Measurements from ENCODE around the gene UNC13D. TPM values are rescaled to one million over a fixed set of nuclear protein-coding genes. Genes with fewer than 3 reads are reported as not detected.

UNC13D gene
- total and polyA plus RNA-seq, 2 experiments from 2014 or later = 0.06 to 0.65 TPM

GRCh38 chr17:75821552-75821951 lies 22.7 kb downstream of the UNC13D start:
- in situ Hi-C loops (cut with MboI) = no loop called here
- H3K36me3 ChIP-seq (ENCODE audit: low read depth) = no peaks in the 10 kb centered on the region; the same call in 1 of the 2 replicates
- H3F3A ChIP-seq (ENCODE audit: insufficient read depth) = no peaks in the 10 kb centered on the region
- no peak overlapping the region for H3K9ac ChIP-seq
- no peaks in the 10 kb centered on the region for H3K9me2 ChIP-seq (ENCODE audit: insufficient read depth)
- H3K4me2 ChIP-seq (ENCODE audit: unreplicated experiment) = no peak overlapping the region
- H2AFZ ChIP-seq = no peak overlapping the region
- no peak overlapping the region for H3K27ac ChIP-seq
- 93 to 96% methylated on average over 7 of the region's 7 CpGs for WGBS, 2 experiments (ENCODE audit: low coverage in 1 of 2, low lambda C conversion rate in 2 of 2, missing lambda C conversion rate in 2 of 2)
- H4K20me1 ChIP-seq (ENCODE audit: insufficient read depth) = no peaks in the 10 kb centered on the region
- no peaks in the 10 kb centered on the region for H3K27me3 ChIP-seq (replicated peaks; ENCODE audit: insufficient read depth)
- no peaks in the 10 kb centered on the region for H3K79me2 ChIP-seq (ENCODE audit: insufficient read depth)
- no peaks in the 10 kb centered on the region for H3K9me3 ChIP-seq (ENCODE audit: low read depth)
- no peaks in the 10 kb centered on the region for H3K4me1 ChIP-seq (ENCODE audit: insufficient read depth)
- DNase-seq = no peak
- TF ChIP-seq EZH2 (IDR thresholded peaks at IDR 0.05; ENCODE audit: insufficient read depth, poor library complexity, severe bottlenecking) = no peak
- TF ChIP-seq EZH2phosphoT487 (IDR thresholded peaks at IDR 0.05; ENCODE audit: insufficient read depth, low read depth) = no peak
- no peak overlapping the region for H3K4me3 ChIP-seq

GRCh38 chr17:75820094-75821080 lies 23.8 kb downstream of the UNC13D start:
- no peaks in the 10 kb centered on the region for H3F3A ChIP-seq (ENCODE audit: insufficient read depth)
- no peaks in the 10 kb centered on the region; the same call in 1 of the 2 replicates for H3K36me3 ChIP-seq (ENCODE audit: low read depth)
- no peak overlapping the region for H3K27ac ChIP-seq
- WGBS, 2 experiments (ENCODE audit: low coverage in 1 of 2, low lambda C conversion rate in 2 of 2, missing lambda C conversion rate in 2 of 2) = 82% methylated on average over 21 of the region's 21 CpGs
- DNase-seq = no peak
- no peaks in the 10 kb centered on the region for H3K27me3 ChIP-seq (replicated peaks; ENCODE audit: insufficient read depth)
- no peak overlapping the region for H3K9ac ChIP-seq
- no peaks in the 10 kb centered on the region for H3K9me2 ChIP-seq (ENCODE audit: insufficient read depth)
- H3K9me3 ChIP-seq (ENCODE audit: low read depth) = no peaks in the 10 kb centered on the region
- no peak overlapping the region for H2AFZ ChIP-seq
- TF ChIP-seq EZH2phosphoT487 (IDR thresholded peaks at IDR 0.05; ENCODE audit: insufficient read depth, low read depth) = no peak
- TF ChIP-seq EZH2 (IDR thresholded peaks at IDR 0.05; ENCODE audit: insufficient read depth, poor library complexity, severe bottlenecking) = no peak
- no peak overlapping the region for H3K4me3 ChIP-seq
- no peak overlapping the region for H3K4me2 ChIP-seq (ENCODE audit: unreplicated experiment)
- H3K4me1 ChIP-seq (ENCODE audit: insufficient read depth) = no peaks in the 10 kb centered on the region
- in situ Hi-C loops (cut with MboI) = no loop called here
- H4K20me1 ChIP-seq (ENCODE audit: insufficient read depth) = no peaks in the 10 kb centered on the region
- no peaks in the 10 kb centered on the region for H3K79me2 ChIP-seq (ENCODE audit: insufficient read depth)

- peaks cover 5% of the 10 kb centered on the region; the same call in 1 of the 2 replicates for H3K4me1 ChIP-seq (ENCODE audit: insufficient read depth)
- no peak overlapping the region for H3K9ac ChIP-seq
- no peak overlapping the region for H2AFZ ChIP-seq
- in situ Hi-C loops (cut with MboI) = no loop called here
- WGBS, 2 experiments (ENCODE audit: low coverage in 1 of 2, low lambda C conversion rate in 2 of 2, missing lambda C conversion rate in 2 of 2) = 87 to 89% methylated on average over 16 of the region's 16 CpGs
- H3K9me3 ChIP-seq (ENCODE audit: low read depth) = no peaks in the 10 kb centered on the region
- DNase-seq = no peak
- H3K9me2 ChIP-seq (ENCODE audit: insufficient read depth) = no peaks in the 10 kb centered on the region
- H3K36me3 ChIP-seq (ENCODE audit: low read depth) = no peaks in the 10 kb centered on the region; the same call in 1 of the 2 replicates
- no peak overlapping the region for H3K4me3 ChIP-seq
- H3K4me2 ChIP-seq (ENCODE audit: unreplicated experiment) = no peak overlapping the region
- H3K27me3 ChIP-seq (replicated peaks; ENCODE audit: insufficient read depth) = no peaks in the 10 kb centered on the region
- no peaks in the 10 kb centered on the region for H3F3A ChIP-seq (ENCODE audit: insufficient read depth)
- TF ChIP-seq EZH2 (IDR thresholded peaks at IDR 0.05; ENCODE audit: insufficient read depth, poor library complexity, severe bottlenecking) = no peak
- TF ChIP-seq EZH2phosphoT487 (IDR thresholded peaks at IDR 0.05; ENCODE audit: insufficient read depth, low read depth) = no peak
- H3K27ac ChIP-seq = no peak overlapping the region
- no peaks in the 10 kb centered on the region for H4K20me1 ChIP-seq (ENCODE audit: insufficient read depth)
- H3K79me2 ChIP-seq (ENCODE audit: insufficient read depth) = no peaks in the 10 kb centered on the region
Observed at GRCh38 chr17:75819678-75820077, 24.5 kb downstream of the UNC13D start.

- Histone ChIP-seq H3K27ac (no peak overlapping the region), H2AFZ (no peak overlapping the region), H3K36me3 (ENCODE audit: low read depth) (no peaks in the 10 kb centered on the region; the same call in 1 of the 2 replicates), H3K4me3 (no peak overlapping the region), H3F3A (ENCODE audit: insufficient read depth) (no peaks in the 10 kb centered on the region), H3K4me2 (ENCODE audit: unreplicated experiment) (no peak overlapping the region), H3K9me3 (ENCODE audit: low read depth) (no peaks in the 10 kb centered on the region), H3K27me3 (replicated peaks; ENCODE audit: insufficient read depth) (no peaks in the 10 kb centered on the region), H3K9ac (no peak overlapping the region), H3K4me1 (ENCODE audit: insufficient read depth) (peaks cover 7% of the 10 kb centered on the region; the same call in 1 of the 2 replicates), H3K9me2 (ENCODE audit: insufficient read depth) (no peaks in the 10 kb centered on the region), H4K20me1 (ENCODE audit: insufficient read depth) (no peaks in the 10 kb centered on the region), H3K79me2 (ENCODE audit: insufficient read depth) (no peaks in the 10 kb centered on the region)
- DNase-seq = no peak
- in situ Hi-C loops (cut with MboI) = no loop called here
- WGBS, 2 experiments (ENCODE audit: low coverage in 1 of 2, low lambda C conversion rate in 2 of 2, missing lambda C conversion rate in 2 of 2) = 84 to 86% methylated on average over 7 of the region's 7 CpGs
- TF ChIP-seq EZH2phosphoT487 (IDR thresholded peaks at IDR 0.05; ENCODE audit: insufficient read depth, low read depth) (no peak), EZH2 (IDR thresholded peaks at IDR 0.05; ENCODE audit: insufficient read depth, poor library complexity, severe bottlenecking) (no peak)
Observed at GRCh38 chr17:75819116-75819515, 25.1 kb downstream of the UNC13D start.

Measured in GM23248 (cell line).